Cardiac muscle cell (in vitro differentiated cells and primary cell): ENCODE data around the gene EEF1G. TPM values are rescaled to one million over a fixed set of nuclear protein-coding genes. Genes with fewer than 3 reads are reported as not detected.
"Not testable (repeated sequence)": the region's sequence is repeated elsewhere in the genome, so short reads cannot be mapped to it uniquely, and the experiment has no call there.

Source experiments
- DNase-seq, 2 donors: peaks; one replicate each; pipeline versions ENCODE4 v3.0.0 to v3.0.0-alpha.2; 2010 to 2017; ENCODE audit warnings: low read depth in 1 of 2, low spot score in 1 of 2
- H3K27ac ChIP-seq: fragments of 200-600 bp; sonication (generic); 2 replicates; pipeline ENCODE4 v1.5.1; 2016
- H3K27me3 ChIP-seq: fragments of 200-600 bp; sonication (generic); 2 replicates; pipeline ENCODE4 v1.6.0; 2016; ENCODE audit warnings: control low read depth
- H3K36me3 ChIP-seq: fragments of 200-600 bp; sonication (generic); 2 replicates; pipeline ENCODE4 v1.5.1; 2016; ENCODE audit warnings: control low read depth
- H3K4me1 ChIP-seq: fragments of 200-600 bp; sonication (generic); 2 replicates; pipeline ENCODE4 v1.8.1; 2017; ENCODE audit warnings: low read depth, mild to moderate bottlenecking, mixed run types
- H3K4me3 ChIP-seq: fragments of 200-600 bp; sonication (generic); 2 replicates; pipeline ENCODE4 v1.5.1; 2016; ENCODE audit warnings: mild to moderate bottlenecking
- H3K9me3 ChIP-seq: fragments of 200-600 bp; sonication (generic); 2 replicates; pipeline ENCODE4 v1.5.1; 2017; ENCODE audit warnings: low read depth, mild to moderate bottlenecking, control low read depth
- CTCF ChIP-seq: IDR thresholded peaks from 2 replicates; pipeline ENCODE4 v1.5.1; 2012; ENCODE audit warnings: low read depth, mild to moderate bottlenecking, low read length
- polyA plus RNA-seq: library from polyadenylated mRNA; unstranded; fragments of >200 nt; fragmentation: Nextera tagmentation; extraction: Ambion mirVana; gene quantifications from 2 replicates; pipeline ENCODE4 v1.2.1, GENCODE V29; 2016
- total RNA-seq: library from RNA; depleted of rRNA; stranded (reverse); fragments of >200 nt; gene quantifications from 2 replicates; pipeline ENCODE4 v1.2.3, GENCODE V29; 2016

The EEF1G gene
- total and polyA plus RNA-seq, 2 experiments from 2014 or later: 769 to 2,091 TPM

GRCh38 chr11:62572431-62572830 is 1.3 kb downstream of the EEF1G start:
- Histone ChIP-seq H3K4me3 (peak overlapping the region; percentile 65), H3K27me3 (no peaks in the 10 kb centered on the region), H3K27ac (peak overlapping the region; percentile 83), H3K36me3 (peaks cover 51% of the 10 kb centered on the region), H3K4me1 (peaks cover 9% of the 10 kb centered on the region), H3K9me3 (no peaks in the 10 kb centered on the region)
- DNase-seq: no peak
- TF ChIP-seq CTCF: no peak

- H3K4me1 ChIP-seq, H3K9me3 ChIP-seq, DNase-seq, H3K4me3 ChIP-seq, H3K27me3 ChIP-seq: not testable (repeated sequence)
- Histone ChIP-seq H3K27ac (peak overlapping the region; percentile 53), H3K36me3 (peaks cover 56% of the 10 kb centered on the region)
Measured at GRCh38 chr11:62571493-62571892, 2.2 kb downstream of the EEF1G start.

GRCh38 chr11:62570903-62571302 is 2.8 kb downstream of the EEF1G start:
- H3K4me1 ChIP-seq, H3K9me3 ChIP-seq, H3K27ac ChIP-seq, H3K27me3 ChIP-seq, DNase-seq, H3K4me3 ChIP-seq: not testable (repeated sequence)
- peaks cover 59% of the 10 kb centered on the region for H3K36me3 ChIP-seq

- no peak for DNase-seq
- Histone ChIP-seq H3K4me1 (peaks cover 6% of the 10 kb centered on the region), H3K27me3 (no peaks in the 10 kb centered on the region), H3K4me3 (no peak overlapping the region), H3K36me3 (peaks cover 68% of the 10 kb centered on the region), H3K27ac (no peak overlapping the region), H3K9me3 (no peaks in the 10 kb centered on the region)
- no peak for TF ChIP-seq CTCF
Measured at GRCh38 chr11:62569611-62570010, 4.1 kb downstream of the EEF1G start.

- H3K36me3 ChIP-seq: peaks cover 82% of the 10 kb centered on the region
- no peak overlapping the region for H3K27ac ChIP-seq
- no peaks in the 10 kb centered on the region for H3K27me3 ChIP-seq
- DNase-seq: no peak
- TF ChIP-seq CTCF: no peak
- no peaks in the 10 kb centered on the region for H3K9me3 ChIP-seq
- H3K4me3 ChIP-seq: no peak overlapping the region
- H3K4me1 ChIP-seq: peaks cover 2% of the 10 kb centered on the region
Measured at GRCh38 chr11:62567018-62567633, 6.6 kb downstream of the EEF1G start.

- Histone ChIP-seq H3K9me3 (no peaks in the 10 kb centered on the region), H3K4me1 (peaks cover 8% of the 10 kb centered on the region), H3K27ac (no peak overlapping the region), H3K36me3 (peaks cover 76% of the 10 kb centered on the region), H3K27me3 (no peaks in the 10 kb centered on the region), H3K4me3 (no peak overlapping the region)
- TF ChIP-seq CTCF: no peak
- DNase-seq: no peak
Measured at GRCh38 chr11:62566247-62566646, 7.4 kb downstream of the EEF1G start.
